Panc1 (cell line): ENCODE measurements around the gene ZNF117. TPM values are rescaled to one million over a fixed set of nuclear protein-coding genes. Genes with fewer than 3 reads are reported as not detected.

Experiments used
- ATAC-seq: fragments of 200-7000 bp; cut with Tn5 transposase; 2 replicates; pipeline ENCODE4 v1.9.1; 2020; ENCODE audit warnings: mild to moderate bottlenecking, moderate library complexity
- BruUV-seq: library from RNA; stranded (reverse); fragments of 400-500 nt; replicated peaks from 2 replicates; lab custom pipeline; 2021; lab: Mats Ljungman, UMichigan
- CTCF ChIA-PET: fragments of 300-600 bp; sonication (Branson Sonifier 250); formaldehyde crosslinking; loops from one replicate; lab custom pipeline; 2022; ENCODE audit warnings: antibody characterized with exemption; lab: Charles Lee
- POLR2A ChIA-PET: fragments of 300-600 bp; sonication (Branson Sonifier 250); formaldehyde crosslinking; loops from one replicate; lab custom pipeline; 2022; ENCODE audit warnings: antibody characterized with exemption; lab: Charles Lee
- DNase-seq: peaks from one replicate; pipeline ENCODE4 v3.0.0-alpha.2; 2010; ENCODE audit warnings: low read depth, low spot score
- H3K27ac ChIP-seq: 2 replicates; pipeline ENCODE4 v1.5.1; 2011; ENCODE audit warnings: mild to moderate bottlenecking, low read length, inconsistent platforms
- H3K27me3 ChIP-seq: fragments of 200-500 bp; sonication (Bioruptor generic); 2 replicates; pipeline ENCODE4 v1.6.0; 2014; ENCODE audit warnings: low read length, inconsistent platforms; ENCODE audit not compliant: control insufficient read depth, insufficient read depth
- H3K36me3 ChIP-seq: fragments of 200-500 bp; sonication (Bioruptor generic); 2 replicates; pipeline ENCODE4 v1.5.1; 2014; ENCODE audit warnings: inconsistent platforms, mild to moderate bottlenecking, low read length, moderate library complexity; ENCODE audit not compliant: control insufficient read depth, insufficient read depth
- H3K4me1 ChIP-seq: 2 replicates; pipeline ENCODE4 v1.5.1; 2011; ENCODE audit warnings: inconsistent platforms, mild to moderate bottlenecking, low read length, moderate library complexity; ENCODE audit not compliant: control insufficient read depth, insufficient read depth
- H3K4me3 ChIP-seq, 2 experiments: 2 replicates each; pipeline ENCODE4 v1.5.1; 2011 to 2012; ENCODE audit warnings: low read depth in 2 of 2, low read length in 2 of 2, mild to moderate bottlenecking in 2 of 2, inconsistent platforms in 1 of 2, moderate library complexity in 1 of 2
- H3K9me3 ChIP-seq: fragments of 200-500 bp; sonication (Bioruptor generic); 2 replicates; pipeline ENCODE4 v1.5.1; 2014; ENCODE audit warnings: low read depth, mild to moderate bottlenecking, inconsistent platforms, low read length, moderate library complexity; ENCODE audit not compliant: control insufficient read depth, insufficient read depth
- CTCF ChIP-seq: fragments of 450-650 bp; IDR thresholded peaks from 2 replicates; pipeline ENCODE4 v1.5.1; 2017; ENCODE audit warnings: mild to moderate bottlenecking
- POLR2AphosphoS5 ChIP-seq: IDR thresholded peaks from 2 replicates; pipeline ENCODE4 v1.6.1; 2012; ENCODE audit warnings: mild to moderate bottlenecking, low read depth, low read length, moderate library complexity
- SIN3A ChIP-seq: IDR thresholded peaks from 2 replicates; pipeline ENCODE4 v1.6.1; 2012; ENCODE audit warnings: low read depth, mild to moderate bottlenecking, low read length, moderate library complexity, borderline replicate concordance; ENCODE audit not compliant: insufficient read depth
- TCF7L2 ChIP-seq: IDR thresholded peaks from 2 replicates; pipeline ENCODE4 v1.6.1; 2011; ENCODE audit warnings: mild to moderate bottlenecking, low read depth, low read length, inconsistent platforms
- in situ Hi-C: cut with HindIII; loops from 2 replicates; pipeline ENCODE4 v1.10.0; 2016; ENCODE audit warnings: low sequenced_read_pairs, low pct_unique_long_range_greater_than_20kb
- intact Hi-C: fragments of 100-400 bp; cut with micrococcal nuclease; formaldehyde crosslinking; loops from one replicate; pipeline ENCODE4 v1.10.0; 2022; ENCODE audit not compliant: unreplicated experiment
- total RNA-seq: library from RNA; stranded (reverse); gene quantifications from one replicate; pipeline ENCODE4 v1.2.1, GENCODE V29; 2021; ENCODE audit not compliant: unreplicated experiment
- TF ChIP-seq, protein P1 (sequence below), 2 experiments: IDR thresholded peaks; 2 replicates each; pipeline ENCODE4 v1.6.1; 2011 to 2012; ENCODE audit warnings: low read depth in 2 of 2, control low read depth in 1 of 2, low read length in 1 of 2, mild to moderate bottlenecking in 1 of 2, moderate library complexity in 1 of 2; ENCODE audit not compliant: insufficient read depth in 1 of 2

The ZNF117 gene
- total RNA-seq, 1 experiment from 2014 or later, result 8.0 TPM

DNA sequence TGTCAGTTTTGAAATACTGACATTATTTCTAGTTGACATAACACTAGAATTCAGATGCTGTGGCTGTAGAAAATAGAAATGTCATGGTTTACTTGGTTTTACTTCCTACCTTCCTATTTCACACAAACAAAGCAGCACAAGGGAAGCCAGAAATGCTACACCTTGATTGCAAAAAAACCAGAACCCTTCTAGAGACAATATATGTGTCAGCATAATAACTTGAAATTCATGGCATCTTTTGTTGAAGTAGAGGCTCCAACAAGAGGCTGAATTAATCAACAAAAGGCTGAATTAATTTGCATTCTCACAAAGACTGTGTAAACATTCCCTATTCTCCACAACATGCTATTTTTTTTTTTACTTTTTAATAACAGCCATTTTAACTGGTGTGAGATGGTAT lies 25.2 kb downstream of the ZNF117 start:
- in situ Hi-C loops, result no loop called here
- ATAC-seq, result no peak
- no TSS peak for BruUV-seq

DNA sequence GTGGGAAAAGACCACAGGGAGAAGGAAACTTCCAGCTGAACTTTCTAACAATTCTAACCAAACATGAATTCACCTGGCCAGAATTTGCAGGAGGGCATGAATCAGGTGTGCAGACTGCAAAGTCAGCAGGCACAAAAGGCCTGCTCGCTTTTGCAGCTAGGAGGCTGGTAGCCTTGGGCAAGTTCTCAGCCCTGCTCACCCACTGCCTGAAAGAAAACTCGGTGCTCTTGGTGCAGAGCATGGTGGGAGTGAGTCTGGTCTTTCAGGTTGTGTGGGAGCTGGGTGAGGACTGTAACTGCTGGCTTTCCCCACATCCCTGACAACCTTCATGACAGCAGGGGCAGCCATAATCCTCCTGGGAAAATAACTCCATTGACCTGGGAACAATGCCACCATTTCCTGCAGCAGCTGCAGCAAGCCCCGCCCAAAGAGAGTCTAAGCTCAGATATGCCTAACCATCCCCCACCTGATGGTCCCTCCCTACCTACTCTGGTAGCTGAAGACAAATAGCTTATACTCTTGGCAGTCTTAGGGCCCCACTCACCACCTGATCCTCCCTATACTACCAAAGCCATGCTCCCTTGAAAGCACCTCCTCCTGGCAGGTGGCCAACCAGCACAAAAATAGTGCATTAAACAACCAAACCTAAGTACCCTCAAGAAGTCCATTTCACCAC lies 31.6 kb downstream of the ZNF117 start:
- Histone ChIP-seq H3K4me3 (no peak overlapping the region), H3K27me3 (no peaks in the 10 kb centered on the region), H3K9me3 (no peaks in the 10 kb centered on the region), H3K36me3 (no peaks in the 10 kb centered on the region), H3K27ac (no peak overlapping the region), H3K4me1 (no peaks in the 10 kb centered on the region)
- POLR2A ChIA-PET, result no interaction called here
- TF ChIP-seq SIN3A, result no peak
- TF ChIP-seq TCF7L2, result no peak
- TF ChIP-seq, protein P1, sequence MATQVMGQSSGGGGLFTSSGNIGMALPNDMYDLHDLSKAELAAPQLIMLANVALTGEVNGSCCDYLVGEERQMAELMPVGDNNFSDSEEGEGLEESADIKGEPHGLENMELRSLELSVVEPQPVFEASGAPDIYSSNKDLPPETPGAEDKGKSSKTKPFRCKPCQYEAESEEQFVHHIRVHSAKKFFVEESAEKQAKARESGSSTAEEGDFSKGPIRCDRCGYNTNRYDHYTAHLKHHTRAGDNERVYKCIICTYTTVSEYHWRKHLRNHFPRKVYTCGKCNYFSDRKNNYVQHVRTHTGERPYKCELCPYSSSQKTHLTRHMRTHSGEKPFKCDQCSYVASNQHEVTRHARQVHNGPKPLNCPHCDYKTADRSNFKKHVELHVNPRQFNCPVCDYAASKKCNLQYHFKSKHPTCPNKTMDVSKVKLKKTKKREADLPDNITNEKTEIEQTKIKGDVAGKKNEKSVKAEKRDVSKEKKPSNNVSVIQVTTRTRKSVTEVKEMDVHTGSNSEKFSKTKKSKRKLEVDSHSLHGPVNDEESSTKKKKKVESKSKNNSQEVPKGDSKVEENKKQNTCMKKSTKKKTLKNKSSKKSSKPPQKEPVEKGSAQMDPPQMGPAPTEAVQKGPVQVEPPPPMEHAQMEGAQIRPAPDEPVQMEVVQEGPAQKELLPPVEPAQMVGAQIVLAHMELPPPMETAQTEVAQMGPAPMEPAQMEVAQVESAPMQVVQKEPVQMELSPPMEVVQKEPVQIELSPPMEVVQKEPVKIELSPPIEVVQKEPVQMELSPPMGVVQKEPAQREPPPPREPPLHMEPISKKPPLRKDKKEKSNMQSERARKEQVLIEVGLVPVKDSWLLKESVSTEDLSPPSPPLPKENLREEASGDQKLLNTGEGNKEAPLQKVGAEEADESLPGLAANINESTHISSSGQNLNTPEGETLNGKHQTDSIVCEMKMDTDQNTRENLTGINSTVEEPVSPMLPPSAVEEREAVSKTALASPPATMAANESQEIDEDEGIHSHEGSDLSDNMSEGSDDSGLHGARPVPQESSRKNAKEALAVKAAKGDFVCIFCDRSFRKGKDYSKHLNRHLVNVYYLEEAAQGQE (IDR thresholded peaks at IDR 0.05; ENCODE audit: insufficient read depth in 1 of 2, low read depth in 2 of 2, low read length in 1 of 2), result no peak
- no peak for TF ChIP-seq POLR2AphosphoS5
- TF ChIP-seq CTCF, result no peak
- ATAC-seq, result no peak
- no peak for DNase-seq
- no TSS peak for BruUV-seq
- in situ Hi-C loops, result no loop called here
- intact Hi-C loops, result no loop called here
- CTCF ChIA-PET, result no interaction called here

More for the DNA sequence above, 25.2 kb downstream of the ZNF117 start:
- TF ChIP-seq CTCF, result no peak
- TF ChIP-seq POLR2AphosphoS5, result no peak
- TF ChIP-seq SIN3A, result no peak
- no peak for TF ChIP-seq TCF7L2
- TF ChIP-seq, protein P1 (IDR thresholded peaks at IDR 0.05; ENCODE audit: insufficient read depth in 1 of 2, low read depth in 2 of 2, low read length in 1 of 2), result no peak
- POLR2A ChIA-PET, result no interaction called here
- intact Hi-C loops, result no loop called here
- no peak for DNase-seq
- H3K36me3 ChIP-seq, result no peaks in the 10 kb centered on the region
- H3K4me3 ChIP-seq, result no peak overlapping the region
- CTCF ChIA-PET, result no interaction called here
- H3K9me3 ChIP-seq, result peaks cover 8% of the 10 kb centered on the region
- H3K4me1 ChIP-seq, result no peaks in the 10 kb centered on the region
- no peaks in the 10 kb centered on the region for H3K27me3 ChIP-seq
- H3K27ac ChIP-seq, result no peak overlapping the region
